SK-N-SH (cell line): Measurements from ENCODE around the gene KIDINS220. TPM values are rescaled to one million over a fixed set of nuclear protein-coding genes. Genes with fewer than 3 reads are reported as not detected.

Experiments
- CTCF ChIA-PET: fragments of 300-600, 350-600 bp; formaldehyde crosslinking; extraction: SDS; loops from one replicate; lab custom pipeline; 2021; lab: Yijun Ruan, JAX
- POLR2A ChIA-PET: fragments of 350-600 bp; sonication (Branson Sonifier 250); formaldehyde crosslinking; extraction: SDS; loops from one replicate; lab custom pipeline; 2020; ENCODE audit warnings: antibody characterized with exemption, inconsistent platforms; lab: Yijun Ruan, JAX
- DNase-seq: peaks from one replicate; pipeline ENCODE4 v3.0.0; 2012
- H2AFZ ChIP-seq: fragments of 200-600 bp; sonication (generic); 2 replicates; pipeline ENCODE4 v1.8.1; 2016; ENCODE audit warnings: antibody characterized with exemption, mild to moderate bottlenecking, low read depth
- H3F3A ChIP-seq: fragments of 200-600 bp; sonication (generic); replicated peaks from 2 replicates; pipeline ENCODE3; 2016; ENCODE audit warnings: antibody characterized with exemption, mild to moderate bottlenecking; ENCODE audit not compliant: insufficient read depth
- H3K27ac ChIP-seq, 2 experiments: fragments of 200-500 bp in 1 of 2; fragments of 200-600 bp in 1 of 2; sonication (Bioruptor generic) in 1 of 2; sonication (generic), shearing (Covaris generic) in 1 of 2; 2 replicates each; pipeline versions ENCODE4 v1.5.1 to v1.6.1; 2014 to 2016; ENCODE audit warnings: low read depth in 2 of 2, inconsistent platforms in 1 of 2, low read length in 1 of 2, mild to moderate bottlenecking in 1 of 2, mixed read lengths in 1 of 2
- H3K27me3 ChIP-seq: fragments of 200-600 bp; sonication (generic), shearing (Covaris generic); 2 replicates; pipeline ENCODE4 v1.6.1; 2016; ENCODE audit warnings: mixed run types; ENCODE audit not compliant: insufficient read depth
- H3K36me3 ChIP-seq, 2 experiments: fragments of 200-500 bp in 1 of 2; fragments of 200-600 bp in 1 of 2; sonication (Bioruptor generic) in 1 of 2; sonication (generic) in 1 of 2; replicated peaks in 1 of 2; 2 replicates each; pipeline versions ENCODE3 to v1.5.1; 2014 to 2016; ENCODE audit warnings: low read length in 1 of 2, mild to moderate bottlenecking in 1 of 2; ENCODE audit not compliant: insufficient read depth in 2 of 2, control insufficient read depth in 1 of 2
- H3K4me1 ChIP-seq, 2 experiments: fragments of 200-500 bp in 1 of 2; fragments of 200-600 bp in 1 of 2; sonication (Bioruptor generic) in 1 of 2; sonication (generic), shearing (Covaris generic) in 1 of 2; 2 replicates each; pipeline versions ENCODE4 v1.5.1 to v1.6.1; 2014 to 2016; ENCODE audit warnings: low read depth in 1 of 2, low read length in 1 of 2, mixed run types in 1 of 2; ENCODE audit not compliant: insufficient read depth in 2 of 2, control insufficient read depth in 1 of 2
- H3K4me2 ChIP-seq: fragments of 200-600 bp; sonication (generic), shearing (Covaris generic); 2 replicates; pipeline ENCODE4 v1.6.1; 2017; ENCODE audit warnings: mixed run types
- H3K4me3 ChIP-seq, 2 experiments: fragments of 200-500 bp in 1 of 2; fragments of 200-600 bp in 1 of 2; sonication (Bioruptor generic) in 1 of 2; sonication (generic), shearing (Covaris generic) in 1 of 2; 2 replicates each; pipeline versions ENCODE4 v1.5.1 to v1.8.1; 2014 to 2016; ENCODE audit warnings: low read depth in 2 of 2, inconsistent platforms in 1 of 2, low read length in 1 of 2, mild to moderate bottlenecking in 1 of 2, mixed read lengths in 1 of 2, moderate library complexity in 1 of 2
- H3K79me2 ChIP-seq: fragments of 200-600 bp; sonication (generic); 2 replicates; pipeline ENCODE4 v1.8.1; 2017; ENCODE audit warnings: mild to moderate bottlenecking; ENCODE audit not compliant: insufficient read depth
- H3K9ac ChIP-seq: fragments of 200-600 bp; sonication (generic); 2 replicates; pipeline ENCODE4 v1.6.1; 2017; ENCODE audit warnings: mixed run types
- H3K9me2 ChIP-seq: fragments of 200-600 bp; sonication (generic); 2 replicates; pipeline ENCODE4 v1.6.1; 2017; ENCODE audit warnings: mixed run types
- H3K9me3 ChIP-seq: fragments of 200-600 bp; sonication (generic); 2 replicates; pipeline ENCODE4 v1.6.1; 2017; ENCODE audit warnings: mixed run types, mild to moderate bottlenecking, moderate library complexity
- H4K20me1 ChIP-seq: fragments of 200-600 bp; sonication (generic); 2 replicates; pipeline ENCODE4 v1.6.1; 2017; ENCODE audit warnings: mild to moderate bottlenecking, mixed run types; ENCODE audit not compliant: insufficient read depth
- CHD2 ChIP-seq: fragments of 150-350 bp; IDR thresholded peaks from 2 replicates; pipeline ENCODE4 v1.6.1; 2018; ENCODE audit warnings: low read length; ENCODE audit not compliant: partially characterized antibody
- EP300 ChIP-seq, 2 experiments: IDR thresholded peaks; 2 replicates each; pipeline versions ENCODE4 v1.4.0 to v1.6.1; 2012; ENCODE audit warnings: borderline replicate concordance in 1 of 2, low read depth in 1 of 2, low read length in 1 of 2
- FOSL2 ChIP-seq: IDR thresholded peaks from 2 replicates; pipeline ENCODE4 v1.4.0; 2012; ENCODE audit warnings: low read depth, mild to moderate bottlenecking, moderate library complexity, borderline replicate concordance
- FOXJ3 ChIP-seq: sonication (generic); formaldehyde crosslinking; IDR thresholded peaks from 2 replicates; pipeline ENCODE4 v1.5.1; 2020; ENCODE audit warnings: mild to moderate bottlenecking, missing genetic modification reagents
- GATA2 ChIP-seq: sonication (generic); formaldehyde crosslinking; IDR thresholded peaks from 2 replicates; pipeline ENCODE4 v1.5.0; 2020; ENCODE audit warnings: mild to moderate bottlenecking, missing genetic modification reagents
- IRF3 ChIP-seq: fragments of 150-350 bp; IDR thresholded peaks from 2 replicates; pipeline ENCODE4 v1.6.1; 2016; ENCODE audit warnings: mild to moderate bottlenecking, low read depth, low read length
- MEF2A ChIP-seq: IDR thresholded peaks from 2 replicates; pipeline ENCODE4 v1.4.0; 2012; ENCODE audit warnings: low read depth, borderline replicate concordance
- MXI1 ChIP-seq: IDR thresholded peaks from 2 replicates; pipeline ENCODE4 v1.6.1; 2012; ENCODE audit warnings: mild to moderate bottlenecking, low read depth, low read length, improper control_type of control experiment
- RFX5 ChIP-seq: IDR thresholded peaks from 2 replicates; pipeline ENCODE4 v1.6.1; 2012; ENCODE audit warnings: mild to moderate bottlenecking, improper control_type of control experiment, low read length
- SIN3A ChIP-seq: IDR thresholded peaks from 2 replicates; pipeline ENCODE4 v1.6.1; 2012; ENCODE audit warnings: low read depth, mild to moderate bottlenecking, low read length, moderate library complexity, borderline replicate concordance
- TCF12 ChIP-seq: IDR thresholded peaks from 2 replicates; pipeline ENCODE4 v1.4.0; 2012
- USF1 ChIP-seq: IDR thresholded peaks from 2 replicates; pipeline ENCODE4 v1.4.0; 2012; ENCODE audit warnings: low read depth, borderline replicate concordance
- USF2 ChIP-seq: fragments of 150-350 bp; IDR thresholded peaks from 2 replicates; pipeline ENCODE4 v1.6.1; 2017; ENCODE audit warnings: antibody characterized with exemption, low read length, low read depth, borderline replicate concordance
- WGBS: methylation state at CpG from one replicate; pipeline ENCODE4 v1.1.6; 2017; ENCODE audit warnings: low lambda C conversion rate; 5-methylcytosine and 5-hydroxymethylcytosine counted together
- polyA plus RNA-seq, 3 experiments: library from polyadenylated mRNA; depleted of rRNA; stranded (reverse); fragments of >200 nt; gene quantifications; 2 replicates each; pipeline ENCODE4 v1.2.3, GENCODE V29; 2012

Gene KIDINS220
- polyA plus RNA-seq, 1 of the 3 experiments (the other 2 are of a cell fraction), result 18.2 TPM

- H3K9me3 ChIP-seq, result no peaks in the 10 kb centered on the region
- H3K4me1 ChIP-seq, result no peaks in the 10 kb centered on the region; a peak in 2 of 4 replicates
- H3K4me3 ChIP-seq, result no peak overlapping the region
- no peak overlapping the region for H3K27ac ChIP-seq
- TF ChIP-seq EP300 (IDR thresholded peaks at IDR 0.05; ENCODE audit: borderline replicate concordance in 1 of 2, low read depth in 1 of 2, low read length in 1 of 2), result no peak
- no peak for TF ChIP-seq GATA2
- TF ChIP-seq MEF2A, result no peak
- TF ChIP-seq SIN3A, result no peak
- TF ChIP-seq TCF12, result no peak
- no peak for TF ChIP-seq FOXJ3
- no peak for TF ChIP-seq MXI1
- H3K27me3 ChIP-seq, result no peaks in the 10 kb centered on the region
- H3K9ac ChIP-seq, result no peak overlapping the region
- WGBS, result 98% methylated on average over 1 of the region's 1 CpG
- ChIA-PET POLR2A (no interaction called here), CTCF (interaction anchor here (0.9 to 3.9 kb wide), 2 partner anchors 11 to 281 kb away, joined by 4 to 20 read pairs; no protein-coding TSS in a partner anchor)
- no peaks in the 10 kb centered on the region for H3K79me2 ChIP-seq
- H4K20me1 ChIP-seq, result no peaks in the 10 kb centered on the region
- no peaks in the 10 kb centered on the region for H3K9me2 ChIP-seq
- H3K36me3 ChIP-seq, result peaks cover 36 to 46% of the 10 kb centered on the region in 2 experiments
- no peaks in the 10 kb centered on the region for H3F3A ChIP-seq
- no peak for DNase-seq
- H2AFZ ChIP-seq, result no peak overlapping the region
- H3K4me2 ChIP-seq, result no peak overlapping the region
Measured at GRCh38 chr2:8861797-8862196, 24.4 kb upstream of the KIDINS220 start.

- Histone ChIP-seq H3K36me3 (peaks cover 42 to 43% of the 10 kb centered on the region in 2 experiments), H3K27me3 (no peaks in the 10 kb centered on the region), H4K20me1 (no peaks in the 10 kb centered on the region), H3K9me2 (no peaks in the 10 kb centered on the region), H3K4me3 (no peak overlapping the region), H3K4me1 (no peaks in the 10 kb centered on the region; a peak in 2 of 4 replicates), H3F3A (no peaks in the 10 kb centered on the region), H3K9ac (no peak overlapping the region), H2AFZ (no peak overlapping the region), H3K27ac (no peak overlapping the region), H3K79me2 (no peaks in the 10 kb centered on the region), H3K4me2 (no peak overlapping the region), H3K9me3 (no peaks in the 10 kb centered on the region)
- CTCF ChIA-PET, result no interaction called here
- TF ChIP-seq USF1 (no peak), FOSL2 (peak; percentile 24; the same call in 1 of the 2 replicates), USF2 (no peak), CHD2 (no peak), IRF3 (no peak), RFX5 (no peak)
- 71% methylated on average over 2 of the region's 2 CpGs for WGBS
- POLR2A ChIA-PET, result no interaction called here
- DNase-seq, result no peak
Measured at GRCh38 chr2:8860239-8860638, 22.8 kb upstream of the KIDINS220 start.
